ENCODE results near the gene MYO3B. TPM values are rescaled to one million over a fixed set of nuclear protein-coding genes. Genes with fewer than 3 reads are reported as not detected.
"Not testable (repeated sequence)": the region's sequence is repeated elsewhere in the genome, so short reads cannot be mapped to it uniquely, and the experiment has no call there.

The MYO3B gene
- total and polyA plus RNA-seq, 7 experiments from 2014 or later: 0.66 to 0.82 TPM; not detected in 5

DNA sequence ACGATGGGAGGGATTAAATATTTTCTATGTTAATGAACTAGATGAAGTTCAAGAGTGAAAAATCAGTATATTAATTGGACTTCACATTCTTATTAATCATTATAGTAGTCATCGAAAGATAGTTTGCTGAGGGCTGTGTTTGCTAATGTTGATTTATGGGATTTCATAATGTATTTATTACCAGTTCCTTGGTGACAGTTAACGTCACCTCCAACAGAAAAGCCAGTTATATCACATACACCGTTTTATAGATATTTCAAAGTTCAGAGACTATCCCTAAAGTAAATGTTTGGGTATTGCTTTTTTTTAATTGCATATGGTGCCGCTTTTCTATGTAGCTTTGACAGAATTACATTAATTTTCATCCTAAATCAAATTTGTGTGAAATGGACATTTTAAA, 487.8 kb downstream of the MYO3B start:
- Histone ChIP-seq H3K36me3 (ENCODE audit: control insufficient read depth in 2 of 3, insufficient read depth in 3 of 3, low read length in 3 of 3) (no peaks in the 10 kb centered on the region), H3K27me3 (ENCODE audit: control insufficient read depth in 2 of 2, insufficient read depth in 2 of 2, low read length in 2 of 2) (no peaks in the 10 kb centered on the region), H3K4me1 (ENCODE audit: control insufficient read depth in 2 of 2, insufficient read depth in 2 of 2, low read length in 2 of 2) (no peaks in the 10 kb centered on the region), H3K4me3 (ENCODE audit: low read length) (no peak overlapping the region), H3K9me3 (ENCODE audit: control insufficient read depth in 2 of 3, low read length in 3 of 3) (no peaks in the 10 kb centered on the region), H3K27ac (ENCODE audit: low read depth, low read length) (no peak overlapping the region)
- intact Hi-C loops (cut with micrococcal nuclease): no loop called here
- POLR2A ChIA-PET: interaction anchor here (0.6 kb wide), 1 partner anchor 11 kb away, joined by 3 read pairs; no protein-coding TSS in a partner anchor
- Mint-ChIP-seq H3K36me3 (no peaks in the 10 kb centered on the region), H3K27ac (no peak overlapping the region), H3K9me3 (no peaks in the 10 kb centered on the region), H3K4me3 (no peak overlapping the region), H3K27me3 (peaks cover 0 to 8% (median 7%) of the 10 kb centered on the region in 5 donors), H3K4me1 (no peaks in the 10 kb centered on the region)
- ATAC-seq: no peak
- DNase-seq: no peak
- CTCF ChIA-PET: no interaction called here

DNA sequence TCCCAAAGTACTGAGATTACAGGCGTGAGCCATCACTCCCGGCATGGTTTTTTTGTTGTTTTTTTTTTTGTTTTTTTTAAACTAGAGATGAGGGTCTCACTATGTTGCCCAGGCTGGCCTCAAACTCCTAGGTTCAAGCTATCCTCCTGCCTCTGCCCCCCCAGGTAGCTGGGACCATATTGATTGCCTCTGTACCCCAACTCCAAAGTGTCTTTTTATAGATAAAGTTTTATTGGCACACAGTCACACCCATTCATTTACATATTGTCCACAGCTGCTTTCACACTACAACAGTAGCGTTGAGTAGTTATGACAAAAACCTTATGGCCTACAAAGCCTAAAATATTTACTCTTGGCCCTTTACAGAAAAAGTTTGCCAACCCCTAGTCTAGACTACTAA, 492.0 kb downstream of the MYO3B start:
- DNase-seq (no peak), ATAC-seq (no peak)
- peaks cover 0 to 2% (median 0%) of the 10 kb centered on the region in 7 donors for H3K4me1 Mint-ChIP-seq
- POLR2A ChIA-PET: no interaction called here
- H3K36me3 Mint-ChIP-seq: no peaks in the 10 kb centered on the region
- Histone ChIP-seq H3K4me3 (ENCODE audit: low read length) (no peak overlapping the region), H3K27me3 (ENCODE audit: control insufficient read depth in 2 of 2, insufficient read depth in 2 of 2, low read length in 2 of 2) (no peaks in the 10 kb centered on the region), H3K27ac (ENCODE audit: low read depth, low read length) (no peak overlapping the region), H3K4me1 (ENCODE audit: control insufficient read depth in 2 of 2, insufficient read depth in 2 of 2, low read length in 2 of 2) (no peaks in the 10 kb centered on the region), H3K36me3 (ENCODE audit: control insufficient read depth in 2 of 3, insufficient read depth in 3 of 3, low read length in 3 of 3) (no peaks in the 10 kb centered on the region), H3K9me3 (ENCODE audit: control insufficient read depth in 2 of 3, low read length in 3 of 3) (no peaks in the 10 kb centered on the region)
- no peak overlapping the region for H3K4me3 Mint-ChIP-seq
- no peak overlapping the region for H3K27ac Mint-ChIP-seq
- CTCF ChIA-PET: no interaction called here
- H3K27me3 Mint-ChIP-seq: peaks cover 6 to 19% (median 8%) of the 10 kb centered on the region in 5 donors
- intact Hi-C loops (cut with micrococcal nuclease): no loop called here
- H3K9me3 Mint-ChIP-seq: no peaks in the 10 kb centered on the region

- no peaks in the 10 kb centered on the region for H3K36me3 ChIP-seq (ENCODE audit: control insufficient read depth in 2 of 3, insufficient read depth in 3 of 3, low read length in 3 of 3)
- no peaks in the 10 kb centered on the region for H3K4me1 ChIP-seq (ENCODE audit: control insufficient read depth in 2 of 2, insufficient read depth in 2 of 2, low read length in 2 of 2)
- peaks cover 0 to 2% (median 0%) of the 10 kb centered on the region in 7 donors for H3K4me1 Mint-ChIP-seq
- no peak overlapping the region for H3K4me3 ChIP-seq (ENCODE audit: low read length)
- H3K27me3 ChIP-seq (ENCODE audit: control insufficient read depth in 2 of 2, insufficient read depth in 2 of 2, low read length in 2 of 2): no peaks in the 10 kb centered on the region
- ATAC-seq: no peak
- H3K4me3 Mint-ChIP-seq: no peak overlapping the region
- H3K27ac ChIP-seq (ENCODE audit: low read depth, low read length): no peak overlapping the region
- H3K9me3 Mint-ChIP-seq: no peaks in the 10 kb centered on the region
- no peak for DNase-seq
- intact Hi-C loops (cut with micrococcal nuclease): no loop called here
- no peaks in the 10 kb centered on the region for H3K36me3 Mint-ChIP-seq
- H3K27me3 Mint-ChIP-seq: peaks cover under 1 to 19% (median 6%) of the 10 kb centered on the region in 5 donors
- H3K27ac Mint-ChIP-seq: no peak overlapping the region
- no peaks in the 10 kb centered on the region for H3K9me3 ChIP-seq (ENCODE audit: control insufficient read depth in 2 of 3, low read length in 3 of 3)
- CTCF ChIA-PET: no interaction called here
- POLR2A ChIA-PET: no interaction called here
Observed at GRCh38 chr2:170670651-170671050, 492.7 kb downstream of the MYO3B start.

DNA sequence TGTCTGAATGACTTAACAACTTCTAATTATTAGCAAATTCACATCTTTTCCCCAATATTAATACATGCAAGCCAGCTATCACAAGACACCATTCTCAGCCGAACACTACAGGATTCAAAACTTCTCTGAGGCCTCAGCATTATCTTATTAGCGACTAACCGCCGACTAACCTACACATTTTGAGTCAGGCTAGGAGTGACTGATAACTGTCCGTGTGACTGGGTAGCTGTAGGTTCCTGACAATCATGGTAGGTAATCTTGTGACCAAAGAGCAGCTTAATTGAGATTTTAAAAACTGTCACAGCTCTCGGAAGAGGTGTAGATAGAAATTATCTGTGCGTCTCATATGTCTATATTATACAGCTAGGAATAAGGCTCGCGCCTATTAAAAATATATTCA, 493.1 kb downstream of the MYO3B start:
- ATAC-seq: no peak
- intact Hi-C loops (cut with micrococcal nuclease): no loop called here
- no peaks in the 10 kb centered on the region for H3K9me3 ChIP-seq (ENCODE audit: control insufficient read depth in 2 of 3, low read length in 3 of 3)
- H3K36me3 ChIP-seq (ENCODE audit: control insufficient read depth in 2 of 3, insufficient read depth in 3 of 3, low read length in 3 of 3): no peaks in the 10 kb centered on the region
- Mint-ChIP-seq H3K27me3 (peaks cover 0 to 19% (median 6%) of the 10 kb centered on the region in 5 donors), H3K4me3 (no peak overlapping the region), H3K9me3 (no peaks in the 10 kb centered on the region), H3K36me3 (no peaks in the 10 kb centered on the region), H3K27ac (no peak overlapping the region), H3K4me1 (peaks cover 0 to 2% (median 0%) of the 10 kb centered on the region in 7 donors)
- no peaks in the 10 kb centered on the region for H3K4me1 ChIP-seq (ENCODE audit: control insufficient read depth in 2 of 2, insufficient read depth in 2 of 2, low read length in 2 of 2)
- H3K4me3 ChIP-seq (ENCODE audit: low read length): no peak overlapping the region
- POLR2A ChIA-PET: no interaction called here
- no peak overlapping the region for H3K27ac ChIP-seq (ENCODE audit: low read depth, low read length)
- H3K27me3 ChIP-seq (ENCODE audit: control insufficient read depth in 2 of 2, insufficient read depth in 2 of 2, low read length in 2 of 2): no peaks in the 10 kb centered on the region
- no peak for DNase-seq
- CTCF ChIA-PET: no interaction called here

DNA sequence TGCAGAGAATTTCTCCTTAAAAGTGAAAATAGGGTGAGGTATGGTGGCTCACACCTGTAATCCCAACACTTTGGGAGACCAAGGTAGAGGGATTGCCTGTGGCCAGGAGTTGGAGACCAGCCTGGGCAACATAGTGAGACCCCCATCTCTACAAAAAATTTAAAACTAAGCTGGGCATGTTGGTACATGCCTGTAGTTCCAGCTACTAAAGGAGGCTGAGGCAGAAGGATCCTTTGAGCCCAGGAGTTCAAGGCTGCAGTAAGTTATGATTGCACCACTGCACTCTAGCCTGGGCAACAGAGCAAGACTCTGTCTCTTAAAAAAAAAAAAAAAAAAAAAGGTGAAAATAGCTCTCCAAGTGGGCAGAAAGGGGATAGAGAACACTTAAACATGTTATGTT, 496.3 kb downstream of the MYO3B start:
- H3K27me3 ChIP-seq (ENCODE audit: control insufficient read depth in 2 of 2, insufficient read depth in 2 of 2, low read length in 2 of 2); intact Hi-C loops (cut with micrococcal nuclease); H3K36me3 ChIP-seq (ENCODE audit: control insufficient read depth in 2 of 3, insufficient read depth in 3 of 3, low read length in 3 of 3); H3K9me3 ChIP-seq (ENCODE audit: control insufficient read depth in 2 of 3, low read length in 3 of 3); DNase-seq; ATAC-seq; H3K27ac Mint-ChIP-seq; H3K4me3 Mint-ChIP-seq; POLR2A ChIA-PET; H3K36me3 Mint-ChIP-seq; H3K9me3 Mint-ChIP-seq; H3K4me1 Mint-ChIP-seq; CTCF ChIA-PET; H3K4me1 ChIP-seq (ENCODE audit: control insufficient read depth in 2 of 2, insufficient read depth in 2 of 2, low read length in 2 of 2); H3K27ac ChIP-seq (ENCODE audit: low read depth, low read length); H3K4me3 ChIP-seq (ENCODE audit: low read length): not testable (repeated sequence)
- H3K27me3 Mint-ChIP-seq: peaks cover 0 to 15% (median 6%) of the 10 kb centered on the region in 5 donors

DNA sequence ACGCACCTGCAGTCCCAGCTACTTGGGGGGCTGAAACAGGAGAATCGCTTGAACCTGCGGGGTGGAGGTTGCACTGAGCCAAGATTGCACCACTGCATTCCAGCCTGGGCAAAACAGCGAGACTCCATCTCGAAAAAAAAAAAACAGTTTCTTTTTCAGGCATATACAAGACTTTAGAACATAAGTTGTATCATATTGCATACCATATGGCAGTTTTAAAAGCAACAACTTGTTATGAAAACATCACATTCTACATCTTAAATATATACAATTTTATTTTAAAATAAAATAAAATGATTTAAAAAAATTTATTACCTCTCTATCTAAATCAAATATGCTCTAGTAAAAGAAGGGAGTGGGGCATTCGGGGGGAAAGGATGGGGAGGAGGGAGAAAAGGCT, 497.8 kb downstream of the MYO3B start:
- Histone ChIP-seq H3K9me3 (ENCODE audit: control insufficient read depth in 2 of 3, low read length in 3 of 3) (no peaks in the 10 kb centered on the region), H3K27me3 (ENCODE audit: control insufficient read depth in 2 of 2, insufficient read depth in 2 of 2, low read length in 2 of 2) (no peaks in the 10 kb centered on the region), H3K27ac (ENCODE audit: low read depth, low read length) (no peak overlapping the region), H3K4me1 (ENCODE audit: control insufficient read depth in 2 of 2, insufficient read depth in 2 of 2, low read length in 2 of 2) (no peaks in the 10 kb centered on the region), H3K36me3 (ENCODE audit: control insufficient read depth in 2 of 3, insufficient read depth in 3 of 3, low read length in 3 of 3) (no peaks in the 10 kb centered on the region), H3K4me3 (ENCODE audit: low read length) (no peak overlapping the region)
- no peak for DNase-seq
- Mint-ChIP-seq H3K27me3 (peaks cover 0 to 12% (median 6%) of the 10 kb centered on the region in 5 donors), H3K4me3 (no peak overlapping the region), H3K4me1 (peaks cover 0 to 13% (median 4%) of the 10 kb centered on the region in 7 donors), H3K9me3 (peaks cover 0 to 1% (median 0%) of the 10 kb centered on the region in 11 donors), H3K36me3 (no peaks in the 10 kb centered on the region), H3K27ac (no peak overlapping the region)
- ChIA-PET POLR2A (interaction anchor here (0.6 kb wide), 1 partner anchor 44 kb away, joined by 3 read pairs; no protein-coding TSS in a partner anchor), CTCF (no interaction called here)
- intact Hi-C loops (cut with micrococcal nuclease): no loop called here
- ATAC-seq: no peak

GRCh38 chr2:170679607-170680079, 501.7 kb downstream of the MYO3B start:
- Histone ChIP-seq H3K27ac (ENCODE audit: low read depth, low read length) (no peak overlapping the region), H3K9me3 (ENCODE audit: control insufficient read depth in 2 of 3, low read length in 3 of 3) (no peaks in the 10 kb centered on the region), H3K27me3 (ENCODE audit: control insufficient read depth in 2 of 2, insufficient read depth in 2 of 2, low read length in 2 of 2) (no peaks in the 10 kb centered on the region), H3K36me3 (ENCODE audit: control insufficient read depth in 2 of 3, insufficient read depth in 3 of 3, low read length in 3 of 3) (no peaks in the 10 kb centered on the region), H3K4me1 (ENCODE audit: control insufficient read depth in 2 of 2, insufficient read depth in 2 of 2, low read length in 2 of 2) (no peaks in the 10 kb centered on the region), H3K4me3 (ENCODE audit: low read length) (no peak overlapping the region)
- H3K36me3 Mint-ChIP-seq: no peaks in the 10 kb centered on the region
- H3K9me3 Mint-ChIP-seq: peaks cover 0 to 1% (median 0%) of the 10 kb centered on the region in 11 donors
- DNase-seq (no peak), ATAC-seq (no peak)
- peaks cover 4 to 14% (median 6%) of the 10 kb centered on the region in 5 donors for H3K27me3 Mint-ChIP-seq
- H3K4me1 Mint-ChIP-seq: peaks cover 0 to 13% (median 4%) of the 10 kb centered on the region in 7 donors
- CTCF ChIA-PET: no interaction called here
- POLR2A ChIA-PET: no interaction called here
- intact Hi-C loops (cut with micrococcal nuclease): no loop called here
- no peak overlapping the region for H3K27ac Mint-ChIP-seq
- H3K4me3 Mint-ChIP-seq: no peak overlapping the region

All from naive thymus-derived CD4-positive, alpha-beta T cell (primary cell).